SJCRH30 (cell line): ENCODE measurements around the gene TSN. TPM values are rescaled to one million over a fixed set of nuclear protein-coding genes. Genes with fewer than 3 reads are reported as not detected.

Source experiments
- DNase-seq, 2 experiments: peaks; one replicate each; pipeline ENCODE4 v3.0.0-alpha.2; 2015 to 2020
- H3K27ac ChIP-seq: fragments of 250-450 bp; sonication (Bioruptor Pico); 2 replicates; pipeline ENCODE4 v1.5.1; 2020; ENCODE audit warnings: mild to moderate bottlenecking, moderate library complexity
- H3K27me3 ChIP-seq: fragments of 250-450 bp; sonication (Bioruptor Pico); 2 replicates; pipeline ENCODE4 v1.5.1; 2020; ENCODE audit warnings: mild to moderate bottlenecking, moderate library complexity
- H3K36me3 ChIP-seq: fragments of 250-450 bp; sonication (Bioruptor Pico); 2 replicates; pipeline ENCODE4 v1.5.1; 2020; ENCODE audit warnings: mild to moderate bottlenecking, moderate library complexity
- H3K4me1 ChIP-seq: fragments of 250-450 bp; sonication (Bioruptor Pico); 2 replicates; pipeline ENCODE4 v1.5.1; 2020; ENCODE audit warnings: mild to moderate bottlenecking, moderate library complexity
- H3K4me3 ChIP-seq: fragments of 250-450 bp; sonication (Bioruptor Pico); 2 replicates; pipeline ENCODE4 v1.5.1; 2020; ENCODE audit warnings: mild to moderate bottlenecking, moderate library complexity
- H3K9me3 ChIP-seq: fragments of 250-450 bp; sonication (Bioruptor Pico); replicated peaks from 2 replicates; pipeline ENCODE4 v1.5.1; 2020; ENCODE audit warnings: mild to moderate bottlenecking, moderate library complexity
- total RNA-seq: library from RNA; depleted of rRNA; stranded (reverse); fragments of >200 nt; shearing (Covaris generic); gene quantifications from 2 replicates; pipeline ENCODE4 v1.2.3, GENCODE V29; 2014

Gene TSN
- total RNA-seq, 1 experiment from 2014 or later: 131 TPM

DNA sequence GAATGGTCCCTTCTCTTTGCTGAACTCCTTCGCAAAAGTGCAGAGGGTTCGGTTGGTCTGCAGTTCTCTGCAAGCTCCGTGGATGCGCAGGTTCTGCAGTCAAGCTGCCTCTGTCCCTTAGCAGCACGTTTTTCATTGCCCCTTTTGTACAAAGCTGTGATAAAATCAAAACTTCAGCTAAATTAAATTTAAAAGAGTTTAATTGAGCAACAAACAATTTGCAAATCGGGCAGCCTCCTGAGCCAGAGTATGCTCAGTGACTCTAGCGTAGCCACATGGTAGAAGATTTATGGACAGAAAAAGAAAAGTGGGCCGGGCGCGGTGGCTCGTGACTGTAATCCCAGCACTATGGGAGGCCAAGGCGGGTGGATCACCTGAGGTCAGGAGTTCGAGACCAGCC lies 18.8 kb downstream of the TSN start:
- no peak overlapping the region for H3K4me3 ChIP-seq
- peaks cover 7% of the 10 kb centered on the region; the same call in 1 of the 2 replicates for H3K36me3 ChIP-seq
- no peaks in the 10 kb centered on the region for H3K9me3 ChIP-seq
- no peaks in the 10 kb centered on the region for H3K27me3 ChIP-seq
- no peak overlapping the region for H3K27ac ChIP-seq
- peaks cover 53% of the 10 kb centered on the region for H3K4me1 ChIP-seq
- no peak for DNase-seq

DNA sequence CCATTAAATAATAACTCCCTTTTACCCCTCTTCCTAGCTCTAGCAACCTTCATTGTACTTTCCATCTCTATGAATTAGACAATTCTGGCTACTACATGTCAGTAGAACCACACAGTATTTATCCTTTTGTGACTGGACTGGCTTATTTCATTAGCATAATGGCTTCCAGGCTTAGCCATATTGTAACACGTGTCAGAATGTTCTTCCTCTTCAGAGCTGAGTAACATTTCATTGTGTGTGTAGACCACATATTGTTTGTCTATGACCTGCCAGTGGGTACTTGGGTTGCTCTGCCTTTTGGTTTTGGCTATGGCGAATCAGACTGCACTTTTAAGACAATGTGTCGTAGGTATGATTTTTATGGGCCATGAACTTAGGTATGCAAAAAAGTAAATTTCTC lies 20.9 kb downstream of the TSN start:
- no peak for DNase-seq
- Histone ChIP-seq H3K9me3 (no peaks in the 10 kb centered on the region), H3K27me3 (no peaks in the 10 kb centered on the region), H3K4me3 (no peak overlapping the region), H3K4me1 (peaks cover 51% of the 10 kb centered on the region), H3K36me3 (no peaks in the 10 kb centered on the region), H3K27ac (no peak overlapping the region)

DNA sequence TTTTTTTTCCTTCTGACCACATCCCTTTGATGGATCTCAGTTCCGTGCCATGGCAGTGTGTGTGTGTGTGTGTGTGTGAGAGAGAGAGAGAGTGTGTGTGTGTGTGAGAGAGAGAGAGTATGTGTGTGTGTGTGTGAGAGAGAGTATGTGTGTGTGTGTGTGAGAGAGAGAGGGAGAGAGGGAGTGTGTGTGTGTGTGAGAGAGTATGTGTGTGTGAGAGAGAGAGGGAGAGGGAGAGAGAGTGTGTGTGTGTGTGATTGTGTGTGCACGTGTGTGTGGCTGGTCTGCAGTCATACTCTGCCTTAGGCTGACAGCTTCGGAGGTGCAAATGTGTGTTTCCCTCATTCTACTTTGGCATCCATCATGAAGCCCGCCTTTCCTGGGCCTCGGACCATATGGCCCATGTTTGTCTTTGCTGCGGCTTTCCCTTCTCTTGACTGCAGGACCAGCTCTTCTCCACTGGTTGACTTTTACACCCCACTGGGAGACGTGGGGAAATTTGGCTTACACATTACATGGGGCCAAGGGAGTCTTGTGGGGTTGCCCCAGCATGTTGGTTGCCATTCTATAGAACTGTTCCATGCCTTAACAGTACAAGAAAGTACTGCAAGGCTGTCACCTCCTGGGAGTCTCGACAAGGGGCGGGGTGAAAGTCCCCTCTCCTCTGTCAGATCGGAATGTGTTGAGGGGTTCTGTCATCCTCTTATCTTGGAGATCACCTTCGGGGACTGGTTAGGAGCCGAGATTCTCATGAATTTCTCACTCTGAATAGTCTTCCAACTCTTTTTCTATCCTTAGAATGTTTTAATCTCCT lies 21.6 kb downstream of the TSN start:
- H3K27ac ChIP-seq: no peak overlapping the region
- DNase-seq: peak in 1 of 2 experiments; percentile 40

DNA sequence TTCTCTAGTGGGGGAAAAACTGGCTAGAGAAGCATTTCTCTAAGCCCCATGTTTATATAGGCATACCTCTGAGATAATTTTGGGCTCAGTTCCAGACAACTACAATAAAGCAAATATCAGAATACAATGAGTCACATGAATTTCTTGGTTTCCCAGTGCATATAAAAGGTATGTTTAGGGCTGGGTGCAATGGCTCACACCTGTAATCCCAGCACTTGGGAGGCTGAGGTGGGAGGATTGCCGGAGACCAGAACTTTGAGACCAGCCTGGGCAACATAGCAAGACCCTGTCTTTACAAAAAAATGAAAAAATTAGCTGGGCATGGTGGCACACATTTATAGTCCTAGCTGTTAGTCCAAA lies 22.2 kb downstream of the TSN start:
- DNase-seq: peak in 1 of 2 experiments; percentile 58
- Histone ChIP-seq H3K27me3 (no peaks in the 10 kb centered on the region), H3K4me3 (no peak overlapping the region), H3K27ac (no peak overlapping the region), H3K9me3 (no peaks in the 10 kb centered on the region), H3K4me1 (peaks cover 38% of the 10 kb centered on the region), H3K36me3 (no peaks in the 10 kb centered on the region)

More for the DNA sequence above, 21.6 kb downstream of the TSN start:
- Histone ChIP-seq H3K36me3 (no peaks in the 10 kb centered on the region), H3K9me3 (no peaks in the 10 kb centered on the region), H3K4me3 (no peak overlapping the region), H3K4me1 (peaks cover 44% of the 10 kb centered on the region), H3K27me3 (no peaks in the 10 kb centered on the region)

DNA sequence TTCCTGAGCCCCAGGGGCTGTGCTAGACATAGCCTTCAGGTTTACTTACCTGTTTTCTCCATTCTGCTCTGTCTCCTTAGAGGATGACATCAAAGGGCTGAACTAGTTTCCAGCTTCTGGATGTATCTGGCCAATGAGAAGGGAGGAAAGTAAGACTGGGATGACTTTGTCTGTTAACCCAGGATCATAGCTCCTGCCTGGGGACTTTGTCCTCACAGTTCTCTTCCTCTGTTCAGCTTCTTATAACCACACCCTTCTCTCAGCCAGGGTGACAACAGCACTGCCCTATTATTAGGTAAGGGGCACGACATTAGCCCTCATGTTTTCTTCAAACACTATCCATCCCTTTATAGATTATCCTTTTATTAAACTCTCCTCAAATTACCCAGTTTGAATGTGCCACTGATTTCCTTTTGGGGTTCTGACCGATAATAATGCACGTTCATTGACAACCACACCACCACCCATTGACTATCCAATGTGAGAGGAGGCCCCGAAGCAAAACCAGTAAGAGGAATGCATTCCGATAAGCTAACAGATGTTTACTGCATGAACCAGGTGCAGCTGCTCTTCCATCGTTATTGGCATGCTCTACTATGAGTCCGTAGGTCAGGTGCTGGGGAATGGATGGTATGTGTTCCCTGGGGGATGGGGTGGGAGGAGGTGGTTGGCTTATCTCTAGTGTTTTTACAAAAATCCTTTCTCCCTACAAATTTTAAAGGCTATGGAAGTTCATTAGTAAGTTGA lies 23.5 kb downstream of the TSN start:
- Histone ChIP-seq H3K9me3 (no peaks in the 10 kb centered on the region), H3K4me1 (peaks cover 30% of the 10 kb centered on the region), H3K4me3 (no peak overlapping the region), H3K27me3 (no peaks in the 10 kb centered on the region), H3K27ac (peak overlapping the region; percentile 25), H3K36me3 (no peaks in the 10 kb centered on the region)
- peak; percentile 55 to 74 for DNase-seq

DNA sequence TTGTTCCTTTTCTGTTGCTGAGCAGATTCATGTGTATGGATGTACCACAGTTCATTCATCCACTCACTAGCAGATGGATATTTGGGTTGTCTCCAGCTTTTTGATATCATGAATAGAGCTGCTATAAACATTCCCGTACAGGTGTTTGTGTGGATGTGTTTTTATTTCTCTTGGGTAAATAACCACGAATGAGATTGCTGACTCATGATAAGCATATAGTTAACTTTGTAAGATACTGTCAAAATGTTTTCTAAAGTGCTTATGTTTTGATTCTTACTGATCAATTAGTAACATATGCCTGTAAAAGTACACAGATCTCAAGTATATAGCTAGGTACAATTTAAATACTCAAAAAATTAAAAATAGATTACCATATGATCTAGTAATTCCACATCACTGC lies 27.7 kb downstream of the TSN start:
- Histone ChIP-seq H3K27me3 (no peaks in the 10 kb centered on the region), H3K36me3 (no peaks in the 10 kb centered on the region), H3K9me3 (no peaks in the 10 kb centered on the region), H3K27ac (no peak overlapping the region), H3K4me3 (no peak overlapping the region), H3K4me1 (peaks cover 17% of the 10 kb centered on the region)
- DNase-seq: no peak

DNA sequence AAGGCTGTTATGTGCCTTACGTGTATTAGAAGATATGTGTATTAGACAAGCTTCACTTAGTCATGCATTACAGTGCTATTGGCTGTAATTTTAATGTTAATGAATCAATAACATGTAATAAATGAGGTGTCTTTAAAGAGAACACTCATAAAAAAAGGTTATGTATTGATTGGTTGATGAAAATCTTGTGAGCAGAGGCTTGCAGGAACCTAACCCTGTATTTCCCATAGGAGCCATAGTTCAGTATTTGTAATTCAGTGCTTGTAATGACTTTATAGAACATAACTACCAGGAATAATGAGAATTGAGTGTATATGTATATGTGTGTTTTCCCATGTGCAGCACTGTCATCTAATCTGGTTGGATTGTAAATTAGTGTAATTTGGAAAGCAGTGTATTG lies 33.2 kb downstream of the TSN start:
- H3K4me1 ChIP-seq: peaks cover 8% of the 10 kb centered on the region
- DNase-seq: no peak
- no peaks in the 10 kb centered on the region for H3K27me3 ChIP-seq
- no peaks in the 10 kb centered on the region for H3K36me3 ChIP-seq
- no peak overlapping the region for H3K27ac ChIP-seq
- H3K9me3 ChIP-seq: no peaks in the 10 kb centered on the region
- no peak overlapping the region for H3K4me3 ChIP-seq

DNA sequence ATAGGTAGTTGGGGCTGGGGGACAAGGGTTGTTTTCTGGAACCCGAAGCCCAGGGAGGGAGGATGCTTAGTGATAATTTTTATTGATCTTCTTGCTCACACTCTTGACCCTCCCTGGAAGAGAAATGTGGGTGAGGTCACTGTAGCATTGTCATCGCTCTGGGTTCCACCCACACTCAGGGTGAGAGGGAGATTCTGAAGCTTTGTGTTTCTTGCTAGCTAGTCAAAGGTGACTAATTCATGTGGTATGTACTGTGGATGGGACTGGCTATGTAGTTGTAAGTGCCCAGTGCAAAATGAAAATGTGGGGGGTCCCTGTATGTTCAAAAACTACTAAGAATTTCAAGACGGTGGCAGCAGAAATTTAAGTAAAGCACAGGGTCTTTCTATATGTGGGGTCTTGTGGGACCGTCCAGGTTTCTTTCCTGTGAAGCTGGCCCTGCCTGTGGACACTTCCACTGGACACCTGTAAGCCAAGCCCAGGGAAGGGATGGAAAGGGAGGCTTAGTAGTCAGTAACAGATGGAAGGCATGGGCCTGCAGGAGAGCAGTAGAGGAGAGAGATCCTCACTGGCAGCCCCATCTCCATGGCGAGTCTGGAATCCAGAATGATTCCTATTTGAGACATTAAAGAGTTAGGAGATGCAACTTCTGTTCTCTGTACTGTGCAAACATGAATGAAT lies 35.0 kb downstream of the TSN start:
- DNase-seq: peak; percentile 35 to 41
- peaks cover 8% of the 10 kb centered on the region for H3K4me1 ChIP-seq
- no peaks in the 10 kb centered on the region for H3K9me3 ChIP-seq
- no peak overlapping the region for H3K27ac ChIP-seq
- H3K27me3 ChIP-seq: no peaks in the 10 kb centered on the region
- H3K4me3 ChIP-seq: no peak overlapping the region
- no peaks in the 10 kb centered on the region for H3K36me3 ChIP-seq

DNA sequence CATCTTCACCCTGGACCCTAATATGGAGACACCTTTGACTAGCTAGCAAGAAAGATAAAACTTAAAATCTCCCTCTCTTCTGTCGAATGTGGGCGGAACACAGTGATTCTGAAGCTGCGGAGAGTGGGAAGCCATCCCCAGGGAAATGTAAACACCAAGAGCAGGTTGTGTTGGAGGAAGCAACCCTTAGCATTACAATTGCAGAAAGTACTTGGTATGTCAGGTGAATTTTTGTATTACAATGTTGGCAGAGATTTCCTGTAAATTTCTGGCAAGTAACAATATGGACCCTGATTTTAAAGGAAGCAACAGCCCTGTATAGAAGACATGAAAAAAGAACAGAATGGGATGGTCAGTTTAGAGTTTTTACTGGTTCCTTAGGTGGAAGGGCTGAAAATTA lies 35.8 kb downstream of the TSN start:
- Histone ChIP-seq H3K9me3 (no peaks in the 10 kb centered on the region), H3K27ac (no peak overlapping the region), H3K4me1 (peaks cover 8% of the 10 kb centered on the region), H3K36me3 (no peaks in the 10 kb centered on the region), H3K4me3 (no peak overlapping the region), H3K27me3 (no peaks in the 10 kb centered on the region)
- DNase-seq: no peak

DNA sequence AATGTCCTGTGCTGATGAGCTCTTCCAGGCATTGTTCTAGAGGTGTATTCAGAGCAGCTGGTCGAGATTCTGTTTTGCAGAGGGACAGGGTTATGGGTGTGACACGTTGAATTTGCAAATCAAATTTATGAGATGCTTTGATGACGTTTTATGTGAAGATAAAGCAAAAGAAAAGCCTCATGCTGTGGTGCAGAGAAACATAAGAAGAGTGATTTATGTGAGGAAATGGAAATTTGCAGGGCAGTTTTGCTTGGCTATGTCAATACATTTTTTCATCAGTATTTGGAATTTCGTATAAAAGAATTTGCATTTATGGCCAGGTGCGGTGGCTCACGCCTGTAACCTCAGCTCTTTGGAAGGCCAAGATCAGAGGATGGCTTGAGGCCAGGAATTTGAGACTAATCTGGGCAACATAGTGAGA lies 36.4 kb downstream of the TSN start:
- Histone ChIP-seq H3K27ac (no peak overlapping the region), H3K4me3 (no peak overlapping the region), H3K27me3 (no peaks in the 10 kb centered on the region), H3K4me1 (peaks cover 8% of the 10 kb centered on the region), H3K9me3 (no peaks in the 10 kb centered on the region), H3K36me3 (no peaks in the 10 kb centered on the region)
- DNase-seq: no peak

DNA sequence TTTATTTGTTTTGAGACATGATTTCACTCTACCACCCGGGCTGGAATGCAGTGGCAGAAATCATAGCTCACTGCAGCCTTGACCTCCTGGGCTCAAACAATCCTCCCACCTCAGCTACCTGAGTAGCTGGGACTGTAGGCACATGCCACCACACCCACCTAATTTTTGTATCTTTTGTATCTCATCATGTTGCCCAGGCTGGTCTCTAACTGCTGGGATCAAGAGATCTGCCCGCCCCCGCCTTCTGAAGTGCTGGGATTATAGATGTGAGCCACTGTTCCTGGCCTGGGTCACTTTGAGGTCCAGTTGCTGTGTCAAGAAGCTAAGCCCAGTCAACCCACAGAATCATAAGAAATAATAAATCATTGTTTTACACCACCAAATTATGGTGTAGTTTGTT lies 38.4 kb downstream of the TSN start:
- Histone ChIP-seq H3K27ac (no peak overlapping the region), H3K4me3 (no peak overlapping the region), H3K36me3 (no peaks in the 10 kb centered on the region), H3K27me3 (no peaks in the 10 kb centered on the region), H3K4me1 (peaks cover 8% of the 10 kb centered on the region), H3K9me3 (no peaks in the 10 kb centered on the region)
- no peak for DNase-seq

DNA sequence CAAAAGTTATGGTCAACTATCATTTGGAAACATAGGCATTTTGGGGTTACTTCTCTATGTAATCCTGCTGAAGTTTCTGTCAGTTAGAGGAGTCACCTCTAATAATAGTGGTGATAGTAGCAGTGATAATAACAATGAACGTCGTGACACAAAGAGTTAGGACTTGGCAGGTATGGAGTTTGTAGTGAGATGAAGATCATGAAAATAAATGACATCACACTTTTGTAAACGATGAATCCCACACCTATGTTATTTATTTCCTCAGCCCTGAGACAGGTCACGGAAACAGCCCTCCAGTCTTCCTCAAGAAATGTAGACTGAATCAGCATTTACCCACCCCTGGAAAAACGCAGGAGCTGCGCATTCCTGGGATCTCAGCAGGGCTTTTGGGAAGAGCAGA lies 38.8 kb downstream of the TSN start:
- H3K36me3 ChIP-seq: no peaks in the 10 kb centered on the region
- H3K27ac ChIP-seq: no peak overlapping the region
- no peaks in the 10 kb centered on the region for H3K9me3 ChIP-seq
- H3K27me3 ChIP-seq: no peaks in the 10 kb centered on the region
- DNase-seq: no peak
- no peak overlapping the region for H3K4me3 ChIP-seq
- peaks cover 8% of the 10 kb centered on the region for H3K4me1 ChIP-seq

DNA sequence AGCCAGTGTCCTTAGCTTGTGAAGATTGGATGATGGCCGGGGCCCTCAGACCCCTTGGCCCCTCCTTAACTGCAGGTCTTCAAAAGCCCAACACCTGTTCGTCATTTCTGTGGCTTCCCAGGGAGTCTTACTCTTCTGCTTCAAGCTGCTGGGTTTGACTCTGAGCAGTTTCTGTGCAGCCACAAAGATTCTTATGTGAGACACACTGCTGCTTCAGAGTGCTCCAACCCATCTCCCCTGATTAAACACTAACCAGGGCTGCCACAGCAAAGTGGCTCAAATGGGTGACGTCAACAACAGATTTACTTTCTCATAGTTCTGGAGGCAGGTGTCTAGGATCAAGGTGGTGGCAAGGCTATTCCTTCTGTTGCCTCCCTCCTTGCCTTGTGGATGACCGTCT lies 40.8 kb downstream of the TSN start:
- Histone ChIP-seq H3K4me3 (no peak overlapping the region), H3K4me1 (no peaks in the 10 kb centered on the region), H3K27me3 (no peaks in the 10 kb centered on the region), H3K27ac (no peak overlapping the region), H3K36me3 (no peaks in the 10 kb centered on the region), H3K9me3 (no peaks in the 10 kb centered on the region)
- DNase-seq: no peak

DNA sequence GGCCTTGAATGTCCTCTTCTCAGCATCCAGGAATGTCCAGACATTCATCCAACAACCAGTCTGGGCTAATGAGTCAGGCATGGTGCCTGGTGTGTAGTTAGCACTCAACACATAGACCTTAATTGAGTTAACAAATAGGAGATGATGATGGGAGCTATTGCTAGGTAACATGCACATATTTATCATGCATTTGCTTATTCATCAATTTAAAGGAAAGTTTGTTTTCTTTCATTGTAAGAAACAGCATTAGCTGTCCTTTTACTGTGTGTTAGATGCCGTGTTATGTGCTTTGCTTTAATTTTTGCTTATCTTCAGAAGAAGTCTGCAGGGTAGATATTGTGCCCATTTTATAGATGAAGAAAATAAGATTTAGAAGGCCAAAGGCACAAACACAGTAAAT lies 43.2 kb downstream of the TSN start:
- peaks cover 5% of the 10 kb centered on the region; the same call in 1 of the 2 replicates for H3K9me3 ChIP-seq
- no peaks in the 10 kb centered on the region for H3K4me1 ChIP-seq
- H3K36me3 ChIP-seq: no peaks in the 10 kb centered on the region
- no peak overlapping the region for H3K4me3 ChIP-seq
- no peaks in the 10 kb centered on the region for H3K27me3 ChIP-seq
- no peak overlapping the region for H3K27ac ChIP-seq
- no peak for DNase-seq

DNA sequence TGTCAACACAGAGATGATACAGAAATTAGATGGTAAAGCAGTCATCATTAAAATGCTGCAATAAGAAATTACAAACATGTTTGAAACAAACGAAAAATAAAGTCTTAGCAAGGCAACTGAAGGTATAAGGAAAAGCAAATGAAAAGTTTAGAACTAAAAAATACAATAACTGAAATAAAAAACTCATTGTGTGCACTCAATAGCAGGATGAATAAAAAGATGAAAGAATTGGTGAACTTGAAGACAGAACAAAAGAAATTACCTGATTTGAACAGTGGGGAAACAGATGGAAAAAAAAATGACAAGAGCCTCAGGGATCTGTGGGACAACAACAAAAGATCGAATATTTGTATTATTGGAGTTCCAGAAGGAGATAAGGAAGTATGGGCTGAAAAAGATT lies 46.5 kb downstream of the TSN start:
- H3K27me3 ChIP-seq: no peaks in the 10 kb centered on the region

More for the DNA sequence above, 46.5 kb downstream of the TSN start:
- Histone ChIP-seq H3K27ac (no peak overlapping the region), H3K36me3 (no peaks in the 10 kb centered on the region), H3K4me3 (no peak overlapping the region), H3K4me1 (peaks cover 7% of the 10 kb centered on the region), H3K9me3 (peaks cover 5% of the 10 kb centered on the region; the same call in 1 of the 2 replicates)
- no peak for DNase-seq
